Fibroblast of lung (primary cell): Measurements from ENCODE around the gene NMU. TPM values are rescaled to one million over a fixed set of nuclear protein-coding genes. Genes with fewer than 3 reads are reported as not detected.

Source experiments
- DNase-seq, 2 donors: peaks; one replicate each; pipeline versions ENCODE4 v3.0.0 to v3.0.0-alpha.2; 2010; ENCODE audit warnings: low read depth in 2 of 2
- H2AFZ ChIP-seq: 2 replicates; pipeline ENCODE4 v1.5.1; 2012; ENCODE audit warnings: low read length, control low read depth, inconsistent platforms
- H3K27ac ChIP-seq: 2 replicates; pipeline ENCODE4 v1.5.1; 2011; ENCODE audit warnings: low read length, control low read depth; ENCODE audit not compliant: insufficient read depth
- H3K27me3 ChIP-seq: 2 replicates; pipeline ENCODE4 v1.5.1; 2011; ENCODE audit warnings: mild to moderate bottlenecking, low read length; ENCODE audit not compliant: control insufficient read depth, insufficient read depth
- H3K36me3 ChIP-seq: 2 replicates; pipeline ENCODE4 v1.5.1; 2011; ENCODE audit warnings: low read length; ENCODE audit not compliant: control insufficient read depth, insufficient read depth
- H3K4me1 ChIP-seq: 2 replicates; pipeline ENCODE4 v1.5.1; 2011; ENCODE audit warnings: low read length; ENCODE audit not compliant: control insufficient read depth, insufficient read depth; ENCODE audit errors: extremely low read depth
- H3K4me2 ChIP-seq: 2 replicates; pipeline ENCODE4 v1.5.1; 2011; ENCODE audit warnings: low read length, control low read depth; ENCODE audit not compliant: insufficient read depth; ENCODE audit errors: extremely low read depth
- H3K4me3 ChIP-seq, 4 experiments: fragments of 200-600 bp in 1 of 4; sonication (generic) in 1 of 4; replicated peaks in 1 of 4; 2 replicates each; pipeline ENCODE4 v1.5.1; 2011 to 2016; ENCODE audit warnings: low read length in 4 of 4, low read depth in 3 of 4, mild to moderate bottlenecking in 3 of 4, control low read depth in 2 of 4, inconsistent platforms in 1 of 4, mixed read lengths in 1 of 4; ENCODE audit not compliant: insufficient read depth in 1 of 4; ENCODE audit errors: control extremely low read depth in 1 of 4
- H3K79me2 ChIP-seq: 2 replicates; pipeline ENCODE4 v1.5.1; 2012; ENCODE audit warnings: mild to moderate bottlenecking, low read length, inconsistent platforms; ENCODE audit not compliant: control insufficient read depth, insufficient read depth
- H3K9ac ChIP-seq: 2 replicates; pipeline ENCODE4 v1.5.1; 2011; ENCODE audit warnings: mild to moderate bottlenecking, low read length, control low read depth; ENCODE audit not compliant: insufficient read depth
- H3K9me3 ChIP-seq: 2 replicates; pipeline ENCODE4 v1.5.1; 2012; ENCODE audit warnings: low read depth, low read length; ENCODE audit not compliant: control insufficient read depth, insufficient read depth
- H4K20me1 ChIP-seq: 2 replicates; pipeline ENCODE4 v1.5.1; 2011; ENCODE audit warnings: low read length; ENCODE audit not compliant: control insufficient read depth, insufficient read depth; ENCODE audit errors: extremely low read depth
- CTCF ChIP-seq, 2 donors: IDR thresholded peaks in 1 of 2; conservative IDR thresholded peaks in 1 of 2; 1 replicate in 1 of 2; 2 replicates in 1 of 2; pipeline ENCODE4 v1.5.1; 2011 to 2012; ENCODE audit warnings: low read length in 2 of 2, control low read depth in 1 of 2, inconsistent platforms in 1 of 2, low read depth in 1 of 2, mild to moderate bottlenecking in 1 of 2
- EZH2 ChIP-seq: IDR thresholded peaks from 2 replicates; pipeline ENCODE4 v1.5.1; 2012; ENCODE audit warnings: low read length, control low read depth, mild to moderate bottlenecking; ENCODE audit errors: missing control alignments
- polyA plus RNA-seq, 2 donors: library from polyadenylated mRNA; depleted of rRNA in 1 of 2; stranded (reverse) in 1 of 2; unstranded in 1 of 2; fragments of >200 nt; gene quantifications; 2 replicates each; pipeline ENCODE4 v1.2.1, GENCODE V29; 2011 to 2012; ENCODE audit warnings: missing spikeins in 1 of 2
- total RNA-seq: library from RNA; depleted of rRNA; stranded (reverse); fragments of >200 nt; gene quantifications from 2 replicates; pipeline ENCODE4 v1.2.1, GENCODE V29; 2014

The NMU gene
- total and polyA plus RNA-seq, 2 donors (not counting 1 experiment from before 2014, with no cell fraction given): 0.08 TPM; not detected in 1

GRCh38 chr4:55609393-55609866, 26.7 kb downstream of the NMU start:
- no peak overlapping the region for H2AFZ ChIP-seq
- H3K27ac ChIP-seq: no peak overlapping the region
- H3K36me3 ChIP-seq: no peaks in the 10 kb centered on the region
- H3K4me2 ChIP-seq: no peak overlapping the region
- no peak overlapping the region for H3K4me3 ChIP-seq
- H3K9ac ChIP-seq: no peak overlapping the region
- no peaks in the 10 kb centered on the region for H3K9me3 ChIP-seq
- TF ChIP-seq EZH2 (no peak), CTCF (conservative IDR thresholded peaks at IDR 0.05 in 1 of 2, IDR thresholded peaks at IDR 0.05 in 1 of 2; ENCODE audit: low read depth in 1 of 2, low read length in 2 of 2) (no peak)
- H3K4me1 ChIP-seq: no peaks in the 10 kb centered on the region
- peak; percentile 3 to 26 for DNase-seq
- H4K20me1 ChIP-seq: no peaks in the 10 kb centered on the region
- no peaks in the 10 kb centered on the region for H3K79me2 ChIP-seq
- H3K27me3 ChIP-seq: no peaks in the 10 kb centered on the region

- H3K27ac ChIP-seq: no peak overlapping the region
- H4K20me1 ChIP-seq: no peaks in the 10 kb centered on the region
- no peaks in the 10 kb centered on the region for H3K4me1 ChIP-seq
- no peak for TF ChIP-seq EZH2
- TF ChIP-seq CTCF (conservative IDR thresholded peaks at IDR 0.05 in 1 of 2, IDR thresholded peaks at IDR 0.05 in 1 of 2; ENCODE audit: low read depth in 1 of 2, low read length in 2 of 2): no peak
- no peak overlapping the region for H2AFZ ChIP-seq
- DNase-seq: no peak
- H3K4me2 ChIP-seq: no peak overlapping the region
- no peaks in the 10 kb centered on the region for H3K9me3 ChIP-seq
- H3K36me3 ChIP-seq: no peaks in the 10 kb centered on the region
- H3K4me3 ChIP-seq: no peak overlapping the region
- no peaks in the 10 kb centered on the region for H3K79me2 ChIP-seq
- H3K27me3 ChIP-seq: no peaks in the 10 kb centered on the region
- no peak overlapping the region for H3K9ac ChIP-seq
Measured at GRCh38 chr4:55608591-55608990, 27.5 kb downstream of the NMU start.

- TF ChIP-seq CTCF (conservative IDR thresholded peaks at IDR 0.05 in 1 of 2, IDR thresholded peaks at IDR 0.05 in 1 of 2; ENCODE audit: low read depth in 1 of 2, low read length in 2 of 2) (no peak), EZH2 (no peak)
- H3K4me1 ChIP-seq: no peaks in the 10 kb centered on the region
- H4K20me1 ChIP-seq: no peaks in the 10 kb centered on the region
- H3K9ac ChIP-seq: no peak overlapping the region
- H3K36me3 ChIP-seq: no peaks in the 10 kb centered on the region
- no peak overlapping the region for H3K4me3 ChIP-seq
- H3K9me3 ChIP-seq: no peaks in the 10 kb centered on the region
- no peaks in the 10 kb centered on the region for H3K27me3 ChIP-seq
- H2AFZ ChIP-seq: no peak overlapping the region
- H3K79me2 ChIP-seq: no peaks in the 10 kb centered on the region
- no peak for DNase-seq
- no peak overlapping the region for H3K27ac ChIP-seq
- H3K4me2 ChIP-seq: no peak overlapping the region
Measured at GRCh38 chr4:55604996-55605395, 31.1 kb downstream of the NMU start.
